Measurements from ENCODE around the gene CFB. TPM values are rescaled to one million over a fixed set of nuclear protein-coding genes. Genes with fewer than 3 reads are reported as not detected.

The CFB gene
- total and polyA plus RNA-seq, 2 of the 13 experiments (the other 11 are each of a cell fraction or from before 2014, with no cell fraction given), result 171 to 513 TPM

DNA sequence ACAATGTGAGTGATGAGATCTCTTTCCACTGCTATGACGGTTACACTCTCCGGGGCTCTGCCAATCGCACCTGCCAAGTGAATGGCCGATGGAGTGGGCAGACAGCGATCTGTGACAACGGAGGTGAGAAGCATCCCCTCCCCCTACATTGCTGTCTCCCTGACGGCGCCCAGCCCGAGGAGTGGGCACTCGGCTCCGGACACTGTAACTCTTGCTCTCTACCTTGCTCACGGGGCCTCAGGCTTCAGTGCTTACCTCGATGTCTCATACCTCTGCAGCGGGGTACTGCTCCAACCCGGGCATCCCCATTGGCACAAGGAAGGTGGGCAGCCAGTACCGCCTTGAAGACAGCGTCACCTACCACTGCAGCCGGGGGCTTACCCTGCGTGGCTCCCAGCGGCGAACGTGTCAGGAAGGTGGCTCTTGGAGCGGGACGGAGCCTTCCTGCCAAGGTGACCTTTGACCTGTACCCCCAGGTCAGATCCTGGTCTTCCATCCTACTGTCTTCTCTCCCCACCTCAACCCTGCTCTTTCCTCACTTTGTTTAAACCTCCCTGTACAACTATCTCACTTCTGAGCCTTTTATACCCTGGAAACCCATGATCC lies 1.3 kb downstream of the CFB start (continued):
- TF ChIP-seq ZNF281 (CRISPR knock-in tag; IDR thresholded peaks at IDR 0.05; ENCODE audit: borderline replicate concordance) (0 out of 2 replicates have a peak, but pooled peaks have one; percentile 19), RBM22 (optimal IDR thresholded peaks at IDR 0.05; ENCODE audit: low read length) (no peak), SKIL (CRISPR knock-in tag; IDR thresholded peaks at IDR 0.05; ENCODE audit: borderline replicate concordance) (peak; percentile 27; the same call in 1 of the 2 replicates), XRCC5 (optimal IDR thresholded peaks at IDR 0.05; ENCODE audit: low read length) (no peak), ZFP1 (CRISPR knock-in tag; IDR thresholded peaks at IDR 0.05) (no peak), HMG20A (CRISPR knock-in tag; IDR thresholded peaks at IDR 0.05; ENCODE audit: borderline replicate concordance) (no peak), HOXA5 (CRISPR knock-in tag; IDR thresholded peaks at IDR 0.05) (0 out of 2 replicates have a peak, but pooled peaks have one; percentile 58), ZNF317 (CRISPR knock-in tag; IDR thresholded peaks at IDR 0.05) (no peak), ZNF34 (CRISPR knock-in tag; IDR thresholded peaks at IDR 0.05; ENCODE audit: borderline replicate concordance) (0 out of 2 replicates have a peak, but pooled peaks have one; percentile 13), DBP (CRISPR knock-in tag; IDR thresholded peaks at IDR 0.05; ENCODE audit: not compliant biosample characterization) (no peak), CREB3 (CRISPR knock-in tag; IDR thresholded peaks at IDR 0.05) (0 out of 2 replicates have a peak, but pooled peaks have one; percentile 35), HDAC1 (CRISPR knock-in tag; IDR thresholded peaks at IDR 0.05) (0 out of 2 replicates have a peak, but pooled peaks have one; percentile 14)
- TF ChIP-seq, protein P1, sequence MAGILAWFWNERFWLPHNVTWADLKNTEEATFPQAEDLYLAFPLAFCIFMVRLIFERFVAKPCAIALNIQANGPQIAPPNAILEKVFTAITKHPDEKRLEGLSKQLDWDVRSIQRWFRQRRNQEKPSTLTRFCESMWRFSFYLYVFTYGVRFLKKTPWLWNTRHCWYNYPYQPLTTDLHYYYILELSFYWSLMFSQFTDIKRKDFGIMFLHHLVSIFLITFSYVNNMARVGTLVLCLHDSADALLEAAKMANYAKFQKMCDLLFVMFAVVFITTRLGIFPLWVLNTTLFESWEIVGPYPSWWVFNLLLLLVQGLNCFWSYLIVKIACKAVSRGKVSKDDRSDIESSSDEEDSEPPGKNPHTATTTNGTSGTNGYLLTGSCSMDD (CRISPR knock-in tag; IDR thresholded peaks at IDR 0.05), result no peak
